ENCODE data around the gene S100A16.

Gene S100A16

DNA sequence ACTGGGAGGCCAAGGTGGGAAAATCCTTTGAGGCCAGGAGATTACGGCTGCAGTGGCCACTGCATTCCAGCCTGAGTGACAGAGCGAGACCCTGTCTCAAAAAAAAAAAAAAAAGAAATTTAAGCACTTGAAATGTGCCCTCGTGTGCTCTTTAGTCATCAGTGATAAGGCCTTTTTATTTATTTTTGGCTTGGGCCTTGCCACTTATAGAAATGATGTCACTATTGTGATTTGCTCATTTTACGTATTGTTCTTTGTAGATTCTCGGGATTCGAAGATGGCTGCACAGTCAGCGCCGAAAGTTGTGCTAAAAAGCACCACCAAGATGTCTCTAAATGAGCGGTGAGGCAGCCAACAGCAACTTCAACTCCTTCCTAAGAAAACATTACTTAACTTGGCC, 23.4 kb upstream of the S100A16 start:
- DNase-seq (ENCODE audit: low spot score), result no peak

DNA sequence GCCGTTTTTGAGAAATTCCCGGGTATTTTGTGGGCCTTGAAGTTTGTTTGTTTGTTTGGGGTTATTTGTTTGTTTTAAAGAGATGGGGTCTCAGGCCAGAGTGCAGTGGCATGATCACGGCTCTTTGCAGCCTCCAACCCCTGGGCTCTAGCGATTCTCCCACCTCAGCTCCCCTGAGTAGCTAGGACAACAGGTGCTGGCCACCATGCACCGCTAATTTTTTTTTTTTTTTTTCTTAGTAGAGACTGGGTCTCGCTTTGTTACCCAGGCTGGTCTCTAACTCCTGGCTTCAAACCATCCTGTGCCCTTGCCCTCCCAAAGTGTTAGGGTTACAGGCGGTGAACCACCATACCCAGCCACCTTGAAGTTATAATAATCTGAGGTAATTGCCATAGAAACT, 22.9 kb upstream of the S100A16 start:
- DNase-seq (ENCODE audit: low spot score), result no peak

DNA sequence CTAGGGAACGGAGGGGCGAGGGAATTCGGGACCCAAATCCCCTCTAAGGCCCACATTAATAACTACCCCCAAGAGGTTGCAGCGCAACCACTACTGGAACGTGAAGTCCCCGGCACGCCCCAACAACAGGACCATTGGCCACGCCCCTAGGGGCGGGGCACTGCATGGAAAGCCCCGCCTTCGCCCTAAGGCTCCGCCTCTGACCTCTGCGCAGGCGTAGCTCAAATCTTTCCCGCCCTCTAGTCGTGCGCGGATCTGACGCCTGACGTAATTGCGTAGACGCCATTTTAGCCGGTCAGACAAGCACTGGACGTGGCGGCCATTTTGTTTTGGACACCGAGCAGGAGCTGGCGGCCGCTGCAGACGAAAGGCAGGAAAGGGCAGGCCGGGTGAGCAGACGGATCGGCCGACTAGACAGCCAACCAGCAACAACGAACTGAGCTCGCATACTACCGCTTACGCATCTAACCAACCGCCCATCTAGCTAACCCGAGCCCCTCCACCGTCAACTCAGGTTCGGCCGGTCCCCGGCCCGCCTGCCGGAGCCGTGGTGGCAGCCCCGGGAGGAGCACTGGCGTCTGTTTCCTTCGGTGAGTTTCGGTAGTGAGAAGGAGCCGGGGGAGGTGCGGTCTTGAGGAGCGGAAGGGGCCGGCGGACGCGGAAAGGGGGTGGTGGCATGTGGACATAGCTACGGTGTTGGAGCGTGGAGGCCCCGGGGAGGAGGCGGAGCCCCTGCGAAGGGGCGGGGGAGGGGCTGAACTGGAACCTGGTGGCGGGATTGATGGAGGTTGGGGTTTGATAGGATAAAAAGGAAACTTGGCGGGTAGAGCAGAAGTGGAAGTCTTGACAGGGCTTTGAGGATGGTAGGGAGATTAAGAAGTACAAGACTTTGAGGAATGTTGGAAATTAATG, 21.1 kb upstream of the S100A16 start, which contains the start of gene CHTOP:
Gene CHTOP, plus strand, starts transcription at position 313 of the 912 bp plus-strand sequence. CDS start 2,523 bp downstream, outside the sequence.
- DNase-seq (ENCODE audit: low spot score), result peak; percentile 98

DNA sequence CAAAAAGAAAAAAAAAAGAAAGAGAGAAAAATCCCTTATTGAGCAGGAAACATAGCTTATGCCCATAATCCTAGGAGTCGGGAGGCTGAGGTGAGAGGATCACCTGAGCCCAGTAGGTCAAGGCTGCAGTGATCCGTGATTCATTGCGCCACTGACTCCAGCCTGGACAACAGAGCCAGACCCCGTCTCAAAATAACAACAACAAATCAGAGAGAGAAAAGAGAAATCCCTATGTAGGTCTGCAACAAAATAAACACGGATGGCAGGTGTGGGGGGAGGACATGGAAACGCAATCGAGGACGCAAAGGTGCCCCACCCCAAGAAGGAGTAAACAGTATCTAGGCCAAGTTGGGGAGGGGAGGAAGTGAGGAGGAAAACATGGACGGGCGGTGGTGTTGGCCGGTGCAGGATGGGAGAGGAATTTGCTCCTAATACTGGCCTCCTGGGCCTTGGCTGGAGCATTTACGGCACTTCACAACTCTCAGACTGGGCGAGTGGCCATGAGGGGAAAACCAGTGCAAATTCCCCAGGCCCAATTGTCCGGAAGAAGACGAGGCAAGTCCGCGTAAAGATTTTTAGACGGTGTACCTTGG, 20.3 kb upstream of the S100A16 start:
- DNase-seq (ENCODE audit: low spot score), result no peak

- no peak for DNase-seq (ENCODE audit: low spot score)
Observed at GRCh38 chr1:153631047-153632022, 18.4 kb upstream of the S100A16 start.

- DNase-seq (ENCODE audit: low spot score), result no peak
Observed at GRCh38 chr1:153630384-153630783, 17.4 kb upstream of the S100A16 start.

DNA sequence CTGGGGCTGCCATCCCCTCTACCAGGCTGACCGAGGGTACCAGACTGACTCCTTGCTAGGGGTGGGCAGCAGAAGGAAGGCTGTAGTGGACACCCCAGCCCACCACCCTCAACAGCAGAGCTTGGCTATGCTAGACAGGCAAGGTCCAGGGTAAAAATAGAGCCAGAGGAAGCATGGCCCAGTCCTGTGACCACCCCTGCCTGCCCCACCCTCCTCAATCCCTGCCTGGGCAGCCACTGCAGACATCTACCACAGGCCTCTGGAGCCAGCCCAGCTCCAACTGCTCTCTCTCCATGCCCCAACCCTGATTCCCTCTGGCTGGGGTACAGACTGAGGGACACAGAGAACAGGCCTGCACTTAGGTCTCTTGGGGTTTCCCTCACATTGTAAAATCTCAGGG, 17.0 kb upstream of the S100A16 start:
- peak; percentile 30 for DNase-seq (ENCODE audit: low spot score)

- no peak for DNase-seq (ENCODE audit: low spot score)
Observed at GRCh38 chr1:153629343-153629665, 16.4 kb upstream of the S100A16 start.

GRCh38 chr1:153628638-153629342, 15.9 kb upstream of the S100A16 start:
- DNase-seq (ENCODE audit: low spot score), result no peak

DNA sequence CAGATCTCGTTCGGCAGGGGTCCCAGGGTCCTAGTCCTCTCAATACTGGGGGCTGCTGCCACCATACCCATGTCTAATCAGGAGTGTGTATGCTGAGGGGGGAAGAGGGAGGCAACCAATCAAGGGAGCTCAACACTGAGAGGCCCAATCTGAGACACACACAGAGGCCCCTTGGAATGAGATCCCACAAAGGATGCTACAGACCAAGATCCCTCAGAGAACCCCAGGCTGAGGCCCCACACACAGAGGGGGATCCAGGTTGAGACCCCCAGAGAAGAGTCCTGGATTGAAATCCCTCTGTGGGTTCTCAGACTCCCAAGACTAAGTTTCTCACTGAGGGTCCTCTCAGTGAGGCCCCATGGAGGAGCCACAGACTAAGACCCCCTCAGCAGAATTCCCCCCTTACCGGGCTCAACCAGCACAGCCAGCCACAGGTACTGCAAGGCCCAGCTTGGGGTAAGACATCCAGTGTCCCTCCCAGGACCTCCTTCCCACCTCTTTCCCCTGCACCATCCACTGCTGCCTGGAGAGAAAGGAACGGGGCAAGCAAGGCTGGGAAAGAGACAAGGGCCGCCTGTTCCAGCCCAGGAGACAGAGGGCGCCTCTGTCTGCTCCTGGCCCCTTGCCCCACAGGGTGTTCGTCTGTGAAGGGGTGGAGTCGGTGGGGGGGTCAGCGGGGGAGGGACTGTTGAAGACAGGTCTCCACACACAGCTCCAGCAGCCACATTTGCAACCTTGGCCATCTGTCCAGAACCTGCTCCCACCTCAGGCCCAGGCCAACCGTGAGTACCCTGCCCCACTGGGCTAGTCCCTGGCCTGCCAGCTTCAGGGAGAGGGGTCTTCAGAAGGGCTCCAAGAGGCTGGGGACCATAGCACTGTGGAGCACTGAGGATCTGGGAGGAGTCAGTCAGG, 15.0 kb upstream of the S100A16 start, which contains the start of gene S100A1:
Gene S100A1, plus strand, starts transcription at position 720 of the 912 bp plus-strand sequence. CDS start 2,088 bp downstream, outside the sequence.
- peak; percentile 30 for DNase-seq (ENCODE audit: low spot score)

GRCh38 chr1:153626904-153627714, 14.2 kb upstream of the S100A16 start, which contains the start of gene S100A13:
Gene S100A13 (minus strand): TSS chr1:153627505. CDS start chr1:153626472, 1,033 bp downstream.
- DNase-seq (ENCODE audit: low spot score), result peak; percentile 41

DNA sequence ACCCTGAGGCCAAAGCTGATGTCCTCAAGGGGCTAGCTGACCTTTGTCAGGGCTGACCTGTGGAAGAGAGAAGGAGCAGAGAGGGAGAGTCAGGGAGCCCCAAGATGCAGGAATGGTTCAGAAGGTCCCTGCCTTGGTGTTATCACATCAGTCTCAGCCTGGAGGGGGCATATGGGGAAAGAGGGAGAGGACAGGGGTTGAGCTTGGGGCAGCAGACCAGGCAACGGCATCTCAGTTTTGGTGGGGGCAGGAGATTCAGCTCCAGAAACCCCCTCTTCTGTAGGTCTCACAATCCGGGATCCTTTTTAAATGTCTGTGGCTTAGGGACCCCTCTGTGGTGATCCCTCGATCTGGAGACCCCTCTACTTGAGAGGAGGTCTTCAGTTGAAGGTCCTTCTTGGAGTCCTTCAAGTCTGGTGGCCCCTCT, 13.6 kb upstream of the S100A16 start:
- DNase-seq (ENCODE audit: low spot score), result no peak

DNA sequence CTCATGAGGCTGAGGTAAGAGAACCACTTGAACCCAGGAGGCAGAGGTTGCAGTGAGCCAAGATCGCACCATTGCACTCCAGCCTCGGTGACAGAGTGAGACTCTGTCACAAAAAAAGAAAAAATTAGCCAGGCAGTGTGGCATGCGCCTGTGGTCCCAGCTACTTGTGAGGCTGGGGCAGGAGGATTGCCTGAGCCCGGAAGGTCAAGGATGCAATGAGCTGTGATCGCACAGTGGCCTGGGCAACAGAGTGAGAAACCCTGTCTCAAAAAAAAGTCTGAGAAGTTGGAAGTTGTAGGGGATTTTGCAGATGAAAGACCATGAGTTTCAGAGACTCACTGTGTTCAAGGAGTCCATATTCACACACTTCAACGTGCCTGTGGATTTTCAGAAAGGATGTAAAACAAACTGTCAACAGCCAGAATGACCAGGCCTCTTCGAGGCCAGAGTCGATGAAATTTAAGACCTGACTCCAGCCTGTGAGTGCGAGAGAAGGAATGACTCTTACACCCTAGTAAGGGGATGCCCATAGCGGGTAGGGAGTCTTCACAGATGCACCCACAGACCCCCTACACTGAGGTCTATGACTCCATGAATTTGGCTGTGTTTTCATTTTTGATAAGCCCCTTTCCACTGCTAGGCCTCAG, 12.2 kb upstream of the S100A16 start:
- no peak for DNase-seq (ENCODE audit: low spot score)

DNA sequence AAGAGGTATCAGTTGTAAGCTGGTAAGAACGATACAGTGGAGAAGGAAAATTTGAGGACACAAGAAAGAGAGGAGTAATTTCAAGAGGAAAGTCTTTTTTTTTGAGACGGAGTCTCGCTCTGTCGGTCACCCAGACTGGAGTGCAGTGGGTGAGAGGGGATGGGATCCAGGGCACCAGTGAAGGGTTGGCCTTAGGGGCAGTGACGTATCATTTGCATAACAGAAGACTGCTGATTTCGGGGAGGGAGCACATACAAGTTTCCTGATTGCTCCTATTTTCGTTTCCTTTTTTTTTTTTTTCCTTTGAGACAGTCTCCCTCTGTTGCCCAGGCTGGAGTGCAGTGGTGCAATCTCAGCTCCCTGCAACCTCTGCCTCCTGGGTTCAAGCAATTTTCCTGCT, 10.2 kb upstream of the S100A16 start:
- no peak for DNase-seq (ENCODE audit: low spot score)

DNA sequence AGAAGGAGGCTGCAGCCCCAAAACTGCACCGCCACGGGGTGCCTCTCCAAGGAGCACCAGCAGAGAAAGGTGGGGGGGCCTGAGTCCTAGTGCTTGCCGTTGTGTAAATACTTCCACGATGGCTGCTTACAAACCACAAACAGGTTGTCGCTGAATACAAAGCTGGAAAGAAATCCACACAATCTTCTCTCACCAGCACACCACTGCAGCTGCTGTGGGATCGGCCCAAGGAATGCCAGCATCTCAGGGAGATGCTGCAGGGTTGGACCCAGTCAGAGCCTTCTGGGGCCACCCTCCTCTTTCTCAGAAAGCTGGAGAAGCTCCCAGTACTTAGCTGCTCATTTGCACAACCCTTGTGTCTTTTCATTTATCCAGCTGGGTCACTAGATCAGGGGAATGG, 6.2 kb upstream of the S100A16 start:
- no peak for DNase-seq (ENCODE audit: low spot score)

DNA sequence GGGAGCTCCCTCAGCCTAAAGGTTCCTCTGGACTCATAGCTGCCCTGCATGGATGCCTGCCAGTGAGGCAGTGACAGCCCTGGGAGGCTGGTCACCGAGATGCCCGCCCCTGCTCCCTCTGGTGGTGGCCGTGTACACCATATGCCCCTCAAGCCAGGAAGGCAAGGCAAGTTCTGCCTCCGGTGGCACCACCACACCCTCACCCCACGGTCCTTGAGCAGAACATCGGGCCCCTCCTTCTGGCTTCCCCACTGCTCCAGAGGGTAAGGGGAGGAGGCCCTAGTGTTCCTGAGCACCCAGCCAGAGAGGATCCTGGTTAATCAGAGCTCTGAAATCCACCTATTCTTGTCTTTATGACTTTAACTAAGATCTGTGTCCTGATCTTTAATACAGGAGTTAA, 4.7 kb upstream of the S100A16 start:
- peak; percentile 85 for DNase-seq (ENCODE audit: low spot score)

- no peak for DNase-seq (ENCODE audit: low spot score)
Observed at GRCh38 chr1:153616917-153617311, 4.0 kb upstream of the S100A16 start.

GRCh38 chr1:153616144-153616916, 3.4 kb upstream of the S100A16 start, which contains the start of gene S100A14:
Gene S100A14 (minus strand): TSS chr1:153616325. CDS start chr1:153615858, 467 bp downstream.
- DNase-seq (ENCODE audit: low spot score), result peak; percentile 38
